Glomerular visceral epithelial cell (primary cell): Measurements from ENCODE around the gene PDLIM3.

Experiments
- DNase-seq: peaks from one replicate; pipeline ENCODE4 v3.0.0-alpha.2; 2016; ENCODE audit errors: extremely low spot score

The PDLIM3 gene

GRCh38 chr4:185470501-185471195 is 64.7 kb downstream of the PDLIM3 start:
- DNase-seq, result peak; percentile 53

DNA sequence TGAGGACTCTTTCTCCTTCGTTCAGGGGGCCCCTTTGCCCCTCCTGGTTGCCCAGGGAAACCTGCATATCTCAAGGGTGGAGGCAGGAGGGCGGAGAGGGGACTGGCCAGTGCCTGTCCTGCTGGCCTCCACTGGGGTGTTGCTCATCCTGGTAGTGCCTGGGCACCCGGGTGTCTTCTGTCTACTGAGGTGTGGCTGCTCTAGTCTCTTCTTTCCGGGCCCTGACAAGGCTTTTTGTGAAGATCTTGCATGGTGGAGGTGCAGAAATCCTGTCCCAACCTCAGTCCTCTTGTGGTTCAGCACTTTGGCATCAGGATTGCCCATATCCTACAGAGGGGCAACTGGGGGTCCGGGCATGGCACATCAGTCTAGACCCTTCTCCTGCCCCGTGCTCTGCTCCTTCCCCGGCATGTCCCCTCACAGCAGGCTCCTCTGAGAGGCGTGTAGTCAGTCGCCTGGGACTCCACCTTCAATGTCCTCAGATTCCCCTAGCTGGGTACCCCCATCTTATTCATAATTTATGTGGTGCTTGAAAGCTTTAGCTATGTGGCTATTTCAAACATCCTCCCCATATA is 65.6 kb downstream of the PDLIM3 start:
- DNase-seq, result no peak

GRCh38 chr4:185468999-185469398 is 66.3 kb downstream of the PDLIM3 start:
- no peak for DNase-seq

- no peak for DNase-seq
Observed at GRCh38 chr4:185467991-185468390, 67.3 kb downstream of the PDLIM3 start.

DNA sequence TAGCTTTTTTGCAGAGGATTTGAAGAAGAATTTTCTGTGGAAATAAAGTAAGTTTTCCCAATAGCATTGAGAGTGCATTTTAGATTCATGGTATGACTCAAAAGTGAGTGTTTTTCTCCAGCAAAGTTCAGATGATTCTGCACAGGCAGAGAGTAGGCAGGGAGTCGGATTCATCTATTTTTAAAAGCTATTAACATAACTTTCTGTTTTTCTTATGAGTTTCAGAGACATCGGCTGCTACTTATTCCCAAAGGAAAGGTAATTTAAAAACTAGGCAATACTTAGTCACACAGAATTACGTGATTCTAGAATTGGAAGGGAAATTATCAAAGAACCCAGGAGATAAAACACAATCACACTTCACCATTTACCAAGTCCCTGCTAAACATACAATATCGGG is 68.2 kb downstream of the PDLIM3 start:
- DNase-seq, result no peak

DNA sequence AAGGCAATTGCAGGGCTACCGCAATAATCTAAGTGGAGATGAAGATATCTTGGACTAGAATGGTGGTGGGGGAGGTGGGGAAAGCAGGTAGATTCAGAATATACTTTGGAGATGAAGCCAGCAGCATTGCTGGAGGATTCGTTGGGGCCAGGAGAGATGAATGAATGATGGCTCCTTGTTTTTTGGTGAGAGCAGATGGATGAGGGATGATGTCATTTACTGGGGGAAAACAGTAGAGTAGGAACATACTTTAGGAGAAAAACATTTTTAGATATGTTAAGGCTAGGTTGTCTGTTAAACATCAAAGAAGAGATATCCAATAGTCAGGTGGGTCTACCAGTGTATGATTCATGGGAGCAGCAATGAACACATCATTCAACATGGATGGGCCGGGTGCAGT is 69.6 kb downstream of the PDLIM3 start:
- no peak for DNase-seq

DNA sequence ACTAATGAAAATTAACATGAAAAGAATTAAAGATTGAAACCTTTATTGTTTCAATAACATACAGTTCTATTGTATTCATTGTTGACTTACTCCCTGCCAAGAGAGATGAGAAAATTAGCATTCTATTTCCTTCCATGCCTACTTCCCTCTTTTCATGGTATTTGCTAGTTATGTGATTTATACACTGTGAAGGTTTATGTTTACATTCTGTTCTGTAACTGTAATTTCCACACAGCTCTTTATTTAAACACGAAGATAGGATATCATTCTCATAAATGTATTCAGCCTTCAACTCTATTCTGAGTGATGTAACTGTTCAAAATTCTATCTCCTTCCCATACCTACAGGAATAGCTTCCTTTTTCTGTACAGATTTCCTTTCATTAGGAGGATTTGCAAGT is 70.4 kb downstream of the PDLIM3 start:
- DNase-seq, result no peak

- DNase-seq, result no peak
Observed at GRCh38 chr4:185464183-185464582, 71.1 kb downstream of the PDLIM3 start.

DNA sequence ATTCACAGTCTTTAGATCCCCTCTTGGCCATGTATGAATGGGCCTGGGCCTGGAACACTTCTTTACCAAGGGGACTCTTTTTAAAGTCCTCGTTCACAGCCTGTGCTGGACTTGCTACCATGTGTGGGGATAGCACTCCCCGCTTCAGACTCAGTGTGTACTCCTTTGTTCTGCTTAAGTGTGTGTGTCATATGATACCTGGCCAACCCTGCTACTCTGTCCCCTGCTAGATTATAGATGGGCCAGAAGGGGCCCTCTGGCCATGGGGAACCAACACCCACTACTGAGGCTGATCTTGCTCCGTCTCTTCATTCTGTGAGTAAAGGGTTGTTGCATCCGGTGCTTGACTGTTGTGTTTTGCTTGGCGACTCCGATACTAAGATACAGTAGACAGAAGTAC is 71.8 kb downstream of the PDLIM3 start:
- no peak for DNase-seq

DNA sequence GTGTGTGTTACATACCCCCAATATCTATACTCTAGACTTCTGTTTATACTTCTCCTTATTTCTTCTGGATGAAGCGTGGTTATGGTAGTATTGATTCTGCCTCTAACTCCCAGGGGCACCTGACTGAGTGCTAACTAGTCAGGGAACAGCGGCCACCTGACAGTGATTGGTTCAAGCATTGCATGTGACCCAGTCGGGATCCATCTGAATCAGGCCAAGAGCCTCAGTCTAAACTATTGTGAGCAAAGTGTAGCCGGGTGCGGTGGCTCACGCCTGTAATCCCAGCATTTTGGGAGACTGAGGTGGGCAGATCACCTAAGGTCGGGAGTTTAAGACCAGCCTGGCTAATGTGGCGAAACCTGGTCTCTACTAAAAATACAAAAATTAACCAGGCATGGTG is 73.7 kb downstream of the PDLIM3 start:
- DNase-seq, result no peak

DNA sequence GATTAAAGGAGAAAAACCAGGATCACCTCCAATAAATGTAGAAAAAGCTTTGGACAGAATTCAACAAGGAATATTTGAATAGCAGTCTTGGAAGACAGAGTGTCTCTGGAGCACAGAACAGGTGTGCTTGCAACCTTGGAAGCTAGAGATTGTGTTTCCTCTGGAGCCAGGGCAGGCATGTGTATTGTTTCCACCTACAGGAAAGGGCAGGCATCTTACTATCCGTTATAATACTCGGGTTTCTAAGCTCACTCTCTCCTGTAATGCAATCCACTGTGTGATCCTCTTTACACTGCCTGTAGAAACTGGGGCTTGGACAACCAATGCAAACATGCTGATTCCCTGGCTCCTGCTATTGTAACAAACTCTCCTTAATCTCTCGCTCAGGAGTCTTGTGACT is 78.2 kb downstream of the PDLIM3 start:
- no peak for DNase-seq

DNA sequence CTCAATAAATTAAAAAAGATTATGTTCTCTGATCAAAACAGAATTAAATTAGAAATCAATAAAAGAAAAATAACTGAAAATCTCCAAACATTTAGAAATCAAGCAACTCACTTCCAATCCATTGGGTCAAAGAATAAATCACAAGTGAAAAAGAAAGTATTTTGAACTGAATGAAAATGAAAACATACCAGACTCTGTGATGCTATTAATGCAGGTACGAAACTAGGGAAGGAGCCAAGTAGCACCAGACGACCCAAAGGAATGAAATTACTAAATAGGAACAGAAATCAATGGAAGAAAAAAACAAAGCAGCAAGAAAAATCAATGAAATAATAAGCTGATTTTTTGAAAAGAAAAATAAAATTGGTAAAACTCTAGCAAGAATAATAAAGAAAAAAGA is 79.2 kb downstream of the PDLIM3 start:
- DNase-seq, result no peak
